NCI-H2171 (cell line): ENCODE data around the gene TNFRSF25.

Source experiments
- DNase-seq: peaks from one replicate; lab custom pipeline; 2025; lab: John Stamatoyannopoulos, UW

Gene TNFRSF25

GRCh38 chr1:6466023-6466422 lies at the start of gene TNFRSF25:
TNFRSF25 (minus strand) TSS chr1:6466173; CDS start chr1:6466107, 66 bp downstream.
- DNase-seq = no peak

GRCh38 chr1:6515771-6516170 lies 49.8 kb upstream of the TNFRSF25 start:
- no peak for DNase-seq

GRCh38 chr1:6513320-6513801 lies 47.4 kb upstream of the TNFRSF25 start:
- no peak for DNase-seq

GRCh38 chr1:6512908-6513280 lies 46.9 kb upstream of the TNFRSF25 start:
- DNase-seq = no peak

GRCh38 chr1:6512245-6512907 lies 46.4 kb upstream of the TNFRSF25 start:
- DNase-seq = no peak

GRCh38 chr1:6511561-6512244 lies 45.7 kb upstream of the TNFRSF25 start:
- no peak for DNase-seq

GRCh38 chr1:6511056-6511455 lies 45.1 kb upstream of the TNFRSF25 start:
- DNase-seq = no peak

GRCh38 chr1:6510493-6510892 lies 44.5 kb upstream of the TNFRSF25 start:
- DNase-seq = no peak

- no peak for DNase-seq
Measured at GRCh38 chr1:6509919-6510291, 43.9 kb upstream of the TNFRSF25 start.

GRCh38 chr1:6509220-6509918 lies 43.4 kb upstream of the TNFRSF25 start:
- DNase-seq = no peak

- DNase-seq = no peak
Measured at GRCh38 chr1:6508816-6509189, 42.8 kb upstream of the TNFRSF25 start.

- DNase-seq = no peak
Measured at GRCh38 chr1:6508154-6508815, 42.3 kb upstream of the TNFRSF25 start.

- no peak for DNase-seq
Measured at GRCh38 chr1:6507461-6507911, 41.5 kb upstream of the TNFRSF25 start.

GRCh38 chr1:6507037-6507428 lies 41.1 kb upstream of the TNFRSF25 start:
- no peak for DNase-seq

- no peak for DNase-seq
Measured at GRCh38 chr1:6506210-6507036, 40.5 kb upstream of the TNFRSF25 start.

GRCh38 chr1:6505367-6506209 lies 39.6 kb upstream of the TNFRSF25 start:
- DNase-seq = no peak

GRCh38 chr1:6504887-6505286 lies 38.9 kb upstream of the TNFRSF25 start:
- DNase-seq = no peak

- DNase-seq = no peak
Measured at GRCh38 chr1:6503884-6504602, 38.1 kb upstream of the TNFRSF25 start.

- no peak for DNase-seq
Measured at GRCh38 chr1:6502000-6502891, 36.3 kb upstream of the TNFRSF25 start.
